A549 (cell line): ENCODE data around the gene EPHB4. TPM values are rescaled to one million over a fixed set of nuclear protein-coding genes. Genes with fewer than 3 reads are reported as not detected.

Experiments
- ATAC-seq, 2 experiments: fragments of 200-7000 bp in 1 of 2; fragments of >200 bp in 1 of 2; cut with Nextera tagmentation in 1 of 2; cut with Tn5 transposase in 1 of 2; 3 replicates each; pipeline versions ENCODE4 v1.8.0 to v1.9.1; 2018 to 2020; ENCODE audit warnings: mild to moderate bottlenecking in 1 of 2, moderate library complexity in 1 of 2
- CTCF ChIA-PET: fragments of 300-600 bp; sonication (Branson Sonifier 250); formaldehyde crosslinking; extraction: SDS; loops from one replicate; lab custom pipeline; 2021; ENCODE audit warnings: antibody characterized with exemption, inconsistent platforms; lab: Yijun Ruan, JAX
- POLR2A ChIA-PET: fragments of 350-600 bp; formaldehyde crosslinking; extraction: SDS; loops from one replicate; lab custom pipeline; 2021; ENCODE audit warnings: antibody characterized with exemption, inconsistent platforms; lab: Yijun Ruan, JAX
- DNase-seq, 2 experiments: peaks; one replicate each; pipeline versions ENCODE4 v3.0.0 to v3.0.0-alpha.2; 2011 to 2016; ENCODE audit warnings: low read depth in 1 of 2, low spot score in 1 of 2
- FAIRE-seq: peaks from 2 replicates; lab custom pipeline; 2011; peaks lifted over from hg19 to GRCh38; lab: Jason Lieb, UNC
- H3K27ac ChIP-seq, 2 experiments: fragments of >200 bp; sonication (Bioruptor Twin); formaldehyde crosslinking; 3 replicates each; pipeline ENCODE4 v1.5.1; 2016 to 2017
- H3K4me1 ChIP-seq: fragments of >200 bp; sonication (Bioruptor Twin); formaldehyde crosslinking; 3 replicates; pipeline ENCODE4 v1.6.1; 2016
- H3K4me2 ChIP-seq: fragments of >200 bp; sonication (Bioruptor Twin); formaldehyde crosslinking; 3 replicates; pipeline ENCODE4 v1.6.1; 2016
- H3K4me3 ChIP-seq: fragments of >200 bp; sonication (Bioruptor Twin); formaldehyde crosslinking; 3 replicates; pipeline ENCODE4 v1.5.1; 2016
- H3K9me3 ChIP-seq: fragments of >200 bp; sonication (Bioruptor Twin); formaldehyde crosslinking; 3 replicates; pipeline ENCODE4 v1.6.1; 2016
- CEBPB ChIP-seq, 2 experiments: fragments of >200 bp in 1 of 2; sonication (Bioruptor Twin) in 1 of 2; formaldehyde crosslinking in 1 of 2; IDR thresholded peaks; 2 replicates each; pipeline ENCODE4 v1.6.1; 2012 to 2016
- EHF ChIP-seq: fragments of 250-450 bp; sonication (Bioruptor Pico); IDR thresholded peaks from 2 replicates; pipeline ENCODE4 v1.5.0; 2020; ENCODE audit warnings: mild to moderate bottlenecking
- EHMT2 ChIP-seq: fragments of 200-600 bp; sonication (generic); IDR thresholded peaks from 2 replicates; pipeline ENCODE4 v1.6.1; 2016; ENCODE audit warnings: antibody characterized with exemption, low read depth, mild to moderate bottlenecking, moderate library complexity
- MAFK ChIP-seq: fragments of 450-650 bp; IDR thresholded peaks from 2 replicates; pipeline ENCODE4 v1.6.1; 2014; ENCODE audit not compliant: partially characterized antibody
- MAX ChIP-seq: IDR thresholded peaks from 2 replicates; pipeline ENCODE4 v1.6.1; 2012
- MAZ ChIP-seq: fragments of 150-350 bp; IDR thresholded peaks from 2 replicates; pipeline ENCODE4 v1.6.1; 2014; ENCODE audit warnings: antibody characterized with exemption, low read depth, low read length, borderline replicate concordance
- NPAS2 ChIP-seq: fragments of 250-450 bp; sonication (Bioruptor Pico); IDR thresholded peaks from 2 replicates; pipeline ENCODE4 v1.8.0; 2022; ENCODE audit warnings: mild to moderate bottlenecking, moderate library complexity, borderline replicate concordance
- NR3C1 ChIP-seq: fragments of >200 bp; sonication (Bioruptor Twin); formaldehyde crosslinking; IDR thresholded peaks from 3 replicates; pipeline ENCODE4 v1.6.1; 2017
- RAD21 ChIP-seq, 2 experiments: fragments of >200 bp in 1 of 2; sonication (Bioruptor Twin) in 1 of 2; formaldehyde crosslinking in 1 of 2; IDR thresholded peaks in 1 of 2; conservative IDR thresholded peaks in 1 of 2; 2 replicates in 1 of 2; 3 replicates in 1 of 2; pipeline ENCODE4 v1.6.1; 2012 to 2018; ENCODE audit warnings: inconsistent platforms in 1 of 2
- RCOR1 ChIP-seq: fragments of 150-350 bp; IDR thresholded peaks from 2 replicates; pipeline ENCODE4 v1.6.1; 2014; ENCODE audit warnings: antibody characterized with exemption, low read length, low read depth
- SMC3 ChIP-seq: fragments of >200 bp; sonication (Bioruptor Twin); formaldehyde crosslinking; IDR thresholded peaks from 3 replicates; pipeline ENCODE4 v1.6.1; 2018; ENCODE audit warnings: inconsistent platforms
- WGBS: methylation state at CpG from one replicate; pipeline ENCODE4 v1.1.6; 2017; ENCODE audit errors: missing lambda C conversion rate; 5-methylcytosine and 5-hydroxymethylcytosine counted together
- polyA plus RNA-seq, 4 experiments: library from polyadenylated mRNA; depleted of rRNA in 3 of 4; stranded (reverse); fragments of >200 nt; fragmentation: RNase III in 1 of 4; extraction: RNeasy Plus Mini Kit Qiagen cat#74134 plus additional on column Dnase treatment in 1 of 4; gene quantifications; 2 replicates in 3 of 4; 3 replicates in 1 of 4; pipeline ENCODE4 v1.2.3, GENCODE V29; 2011 to 2017
- TF ChIP-seq, protein P1 (sequence below): fragments of >200 bp; sonication (Bioruptor Twin); formaldehyde crosslinking; IDR thresholded peaks from 3 replicates; pipeline ENCODE4 v1.5.1; 2016
- TF ChIP-seq, protein P2 (sequence below): fragments of 250-450 bp; sonication (Bioruptor Pico); IDR thresholded peaks from 2 replicates; pipeline ENCODE4 v1.5.0; 2020; ENCODE audit warnings: low read depth, mild to moderate bottlenecking, moderate library complexity
- TF ChIP-seq, protein P3 (sequence below): IDR thresholded peaks from 2 replicates; pipeline ENCODE4 v1.6.1; 2012; ENCODE audit warnings: low read depth, borderline replicate concordance
- TF ChIP-seq, protein P4 (sequence below): fragments of >200 bp; sonication (Bioruptor Twin); formaldehyde crosslinking; IDR thresholded peaks from 3 replicates; pipeline ENCODE4 v1.6.1; 2016

The EPHB4 gene
- polyA plus RNA-seq, 2 of the 4 experiments (the other 2 are of a cell fraction): 30.4 to 40.5 TPM

DNA sequence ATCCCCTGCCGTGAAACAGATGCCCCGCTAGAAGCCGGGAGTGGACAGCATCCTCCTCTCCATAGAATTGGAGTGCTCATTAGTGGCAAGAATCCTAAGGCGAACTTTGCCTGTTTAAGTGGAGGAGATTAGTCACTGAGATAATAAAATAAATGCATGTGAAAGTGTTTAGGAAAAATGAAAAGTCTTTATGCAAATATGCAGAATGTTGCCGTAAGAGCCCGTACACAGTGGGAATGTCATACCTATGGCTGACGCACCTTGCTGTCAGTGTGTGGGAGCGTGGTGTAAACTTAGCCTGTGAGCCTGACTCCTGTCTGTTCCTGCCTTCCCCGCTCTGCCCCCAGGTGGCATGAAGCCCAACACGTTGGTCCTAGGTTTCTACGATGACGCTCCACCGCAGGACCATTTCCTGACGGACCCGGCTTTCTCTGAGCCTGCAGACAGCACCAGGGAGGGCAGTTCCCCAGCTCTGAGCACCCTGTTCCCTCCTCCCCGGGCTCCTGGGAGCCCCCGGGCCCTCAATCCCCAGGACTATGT, 38.1 kb upstream of the EPHB4 start:
- ChIA-PET POLR2A (no interaction called here), CTCF (interaction anchor here (5.3 kb wide), 1 partner anchor 14 kb away, joined by 44 read pairs; the partner anchor contains the start of gene SLC12A9)
- Histone ChIP-seq H3K4me1 (peaks cover 22% of the 10 kb centered on the region), H3K27ac (peak overlapping the region in 1 of 2 experiments; percentile 98; a peak in 3 of 6 replicates), H3K4me3 (no peak overlapping the region), H3K9me3 (no peaks in the 10 kb centered on the region), H3K4me2 (no peak overlapping the region)
- 89% methylated on average over 15 of the region's 17 CpGs for WGBS
- TF ChIP-seq, protein P1, sequence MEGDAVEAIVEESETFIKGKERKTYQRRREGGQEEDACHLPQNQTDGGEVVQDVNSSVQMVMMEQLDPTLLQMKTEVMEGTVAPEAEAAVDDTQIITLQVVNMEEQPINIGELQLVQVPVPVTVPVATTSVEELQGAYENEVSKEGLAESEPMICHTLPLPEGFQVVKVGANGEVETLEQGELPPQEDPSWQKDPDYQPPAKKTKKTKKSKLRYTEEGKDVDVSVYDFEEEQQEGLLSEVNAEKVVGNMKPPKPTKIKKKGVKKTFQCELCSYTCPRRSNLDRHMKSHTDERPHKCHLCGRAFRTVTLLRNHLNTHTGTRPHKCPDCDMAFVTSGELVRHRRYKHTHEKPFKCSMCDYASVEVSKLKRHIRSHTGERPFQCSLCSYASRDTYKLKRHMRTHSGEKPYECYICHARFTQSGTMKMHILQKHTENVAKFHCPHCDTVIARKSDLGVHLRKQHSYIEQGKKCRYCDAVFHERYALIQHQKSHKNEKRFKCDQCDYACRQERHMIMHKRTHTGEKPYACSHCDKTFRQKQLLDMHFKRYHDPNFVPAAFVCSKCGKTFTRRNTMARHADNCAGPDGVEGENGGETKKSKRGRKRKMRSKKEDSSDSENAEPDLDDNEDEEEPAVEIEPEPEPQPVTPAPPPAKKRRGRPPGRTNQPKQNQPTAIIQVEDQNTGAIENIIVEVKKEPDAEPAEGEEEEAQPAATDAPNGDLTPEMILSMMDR: no peak
- DNase-seq (no peak), FAIRE-seq (no peak), ATAC-seq (no peak)

- no peak for ATAC-seq
- Histone ChIP-seq H3K4me2 (no peak overlapping the region), H3K9me3 (no peaks in the 10 kb centered on the region), H3K27ac (no peak overlapping the region), H3K4me1 (peaks cover 22% of the 10 kb centered on the region), H3K4me3 (no peak overlapping the region)
- WGBS: 89% methylated on average over 12 of the region's 12 CpGs
- ChIA-PET POLR2A (interaction anchor here (1.3 kb wide), 1 partner anchor 11 kb away, joined by 5 read pairs; the partner anchor contains the start of gene SRRT), CTCF (interaction anchor here (0.6 to 5.3 kb wide), 4 partner anchors 12 to 319 kb away, joined by 3 to 44 read pairs (median 6); partner anchors contain the start of gene SLC12A9)
- FAIRE-seq: no peak
- DNase-seq: no peak
- TF ChIP-seq MAZ: no peak
- TF ChIP-seq EHF: no peak
- no peak for TF ChIP-seq RAD21 (conservative IDR thresholded peaks at IDR 0.05 in 1 of 2, IDR thresholded peaks at IDR 0.05 in 1 of 2)
- no peak for TF ChIP-seq NPAS2
- TF ChIP-seq NR3C1: no peak
- no peak for TF ChIP-seq CEBPB (IDR thresholded peaks at IDR 0.05)
- TF ChIP-seq, protein P2, sequence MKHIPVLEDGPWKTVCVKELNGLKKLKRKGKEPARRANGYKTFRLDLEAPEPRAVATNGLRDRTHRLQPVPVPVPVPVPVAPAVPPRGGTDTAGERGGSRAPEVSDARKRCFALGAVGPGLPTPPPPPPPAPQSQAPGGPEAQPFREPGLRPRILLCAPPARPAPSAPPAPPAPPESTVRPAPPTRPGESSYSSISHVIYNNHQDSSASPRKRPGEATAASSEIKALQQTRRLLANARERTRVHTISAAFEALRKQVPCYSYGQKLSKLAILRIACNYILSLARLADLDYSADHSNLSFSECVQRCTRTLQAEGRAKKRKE: no peak
- TF ChIP-seq SMC3: no peak
- no peak for TF ChIP-seq MAX
Observed at GRCh38 chr7:100864263-100864845, 37.0 kb upstream of the EPHB4 start.

DNA sequence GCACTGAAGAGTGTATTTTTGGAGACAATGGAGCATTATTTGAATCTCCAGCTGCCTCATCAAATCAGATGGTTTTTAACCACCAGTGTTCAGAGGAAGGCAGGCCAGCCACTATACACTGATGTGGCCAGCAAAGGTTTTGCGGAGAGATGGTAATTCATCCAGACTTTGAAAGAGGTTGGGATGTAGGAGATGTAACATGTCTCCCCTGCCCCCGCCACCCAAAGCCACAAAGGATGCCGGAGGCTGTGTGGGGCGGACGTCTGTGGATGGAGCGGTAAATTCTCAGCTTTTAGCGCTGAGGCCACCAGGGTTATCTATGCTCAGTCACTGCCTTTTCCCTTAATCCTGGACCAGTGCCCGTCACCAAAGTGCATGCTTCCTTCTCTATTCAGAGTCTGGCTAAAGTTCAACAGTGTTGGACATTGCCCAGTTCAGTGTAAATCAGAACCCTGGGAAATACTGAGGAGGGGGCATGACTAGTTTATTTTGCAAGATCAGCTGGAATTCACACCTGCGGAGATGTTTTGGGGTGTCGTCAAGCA, 36.2 kb upstream of the EPHB4 start:
- Histone ChIP-seq H3K9me3 (no peaks in the 10 kb centered on the region), H3K4me3 (no peak overlapping the region), H3K27ac (no peak overlapping the region), H3K4me1 (peaks cover 18% of the 10 kb centered on the region)
- no peak for FAIRE-seq
- DNase-seq: no peak
- WGBS: 91% methylated on average over 10 of the region's 10 CpGs
- ChIA-PET CTCF (interaction anchor here (0.7 to 5.3 kb wide), 4 partner anchors 12 to 54 kb away, joined by 3 to 44 read pairs (median 5); partner anchors contain the start of gene SLC12A9), POLR2A (interaction anchor here (1.2 kb wide), 1 partner anchor 12 kb away, joined by 5 read pairs; the partner anchor contains the start of gene SRRT)
- TF ChIP-seq MAFK (peak; percentile 68), EHMT2 (no peak), RCOR1 (no peak)
- TF ChIP-seq, protein P3, sequence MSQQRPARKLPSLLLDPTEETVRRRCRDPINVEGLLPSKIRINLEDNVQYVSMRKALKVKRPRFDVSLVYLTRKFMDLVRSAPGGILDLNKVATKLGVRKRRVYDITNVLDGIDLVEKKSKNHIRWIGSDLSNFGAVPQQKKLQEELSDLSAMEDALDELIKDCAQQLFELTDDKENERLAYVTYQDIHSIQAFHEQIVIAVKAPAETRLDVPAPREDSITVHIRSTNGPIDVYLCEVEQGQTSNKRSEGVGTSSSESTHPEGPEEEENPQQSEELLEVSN: no peak
- TF ChIP-seq, protein P4, sequence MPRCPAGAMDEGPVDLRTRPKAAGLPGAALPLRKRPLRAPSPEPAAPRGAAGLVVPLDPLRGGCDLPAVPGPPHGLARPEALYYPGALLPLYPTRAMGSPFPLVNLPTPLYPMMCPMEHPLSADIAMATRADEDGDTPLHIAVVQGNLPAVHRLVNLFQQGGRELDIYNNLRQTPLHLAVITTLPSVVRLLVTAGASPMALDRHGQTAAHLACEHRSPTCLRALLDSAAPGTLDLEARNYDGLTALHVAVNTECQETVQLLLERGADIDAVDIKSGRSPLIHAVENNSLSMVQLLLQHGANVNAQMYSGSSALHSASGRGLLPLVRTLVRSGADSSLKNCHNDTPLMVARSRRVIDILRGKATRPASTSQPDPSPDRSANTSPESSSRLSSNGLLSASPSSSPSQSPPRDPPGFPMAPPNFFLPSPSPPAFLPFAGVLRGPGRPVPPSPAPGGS: no peak
- TF ChIP-seq, all 56 proteins: peak for 1
- no peak for ATAC-seq
- H3K4me2 ChIP-seq: no peak overlapping the region
